Pancreas (tissue), 10 donors: Measurements from ENCODE around the gene METTL6. TPM values are rescaled to one million over a fixed set of nuclear protein-coding genes. Genes with fewer than 3 reads are reported as not detected.
"Not testable (repeated sequence)": the region's sequence is repeated elsewhere in the genome, so short reads cannot be mapped to it uniquely, and the experiment has no call there.

Source experiments
- ATAC-seq, 4 donors: fragments of 200-7000 bp; cut with Tn5 transposase; one replicate each; pipeline versions ENCODE4 v1.8.0 to v1.9.1; 2020; ENCODE audit warnings: mild to moderate bottlenecking in 4 of 4, moderate library complexity in 4 of 4
- DNase-seq, 6 donors: peaks; one replicate each; pipeline ENCODE4 v3.0.0-alpha.2; 2020
- FAIRE-seq: peaks from 2 replicates; lab custom pipeline; 2012; peaks lifted over from hg19 to GRCh38; lab: Jason Lieb, UNC
- H3K27ac ChIP-seq, 4 donors: fragments of 200-600 bp; sonication (generic); 1 replicate in 3 of 4; 2 replicates in 1 of 4; pipeline versions ENCODE4 v1.5.0 to v1.8.0; 2020
- H3K27me3 ChIP-seq, 4 donors: fragments of 200-600 bp; one replicate each; pipeline ENCODE4 v1.8.0; 2021
- H3K36me3 ChIP-seq, 3 donors: fragments of 200-600 bp; sonication (generic) in 1 of 3; one replicate each; pipeline versions ENCODE4 v1.5.0 to v1.8.0; 2020 to 2021
- H3K4me1 ChIP-seq, 3 donors: fragments of 200-600 bp; one replicate each; pipeline ENCODE4 v1.8.0; 2021
- H3K4me3 ChIP-seq, 4 donors: fragments of 200-600 bp; sonication (generic) in 2 of 4; one replicate each; pipeline versions ENCODE4 v1.5.0 to v1.8.0; 2020 to 2021
- H3K9me3 ChIP-seq, 4 donors: fragments of 200-600 bp; one replicate each; pipeline ENCODE4 v1.8.0; 2021
- CTCF ChIP-seq, 4 donors: fragments of 200-600 bp; sonication (generic) in 3 of 4; IDR thresholded peaks; one replicate each; pipeline versions ENCODE4 v1.5.0 to v1.8.0; 2021; ENCODE audit warnings: antibody characterized with exemption in 4 of 4
- WGBS, 2 donors: extraction: QIAGEN DNeasy Blood & Tissue Kit; methylation state at CpG; one replicate each; pipeline ENCODE4 v1.1.7; 2013; 5-methylcytosine and 5-hydroxymethylcytosine counted together
- intact Hi-C, 3 donors: fragments of 100-400 bp; cut with DNase I; formaldehyde crosslinking; loops; one replicate each; pipeline versions ENCODE4 v1.11.1 to v1.14.2; 2022
- polyA plus RNA-seq, 2 donors: library from polyadenylated mRNA; stranded (reverse); fragments of 200-250 nt; gene quantifications; one replicate each; pipeline ENCODE4 v1.2.3, GENCODE V29; 2013
- total RNA-seq, 6 donors: library from RNA; stranded (reverse); fragmentation: NEBNext Ultra II Directional in 4 of 6; extraction: Animal tissue kit (Norgen Biotek cat#: 25700) in 4 of 6; gene quantifications; one replicate each; pipeline versions ENCODE4 v1.2.1 to v1.2.4, GENCODE V29; 2021 to 2023
- donor health status: healthy with polysubstance abuse.
- donor health status: DM: no; HTN: no; CAD: no; lungs with moderate emphysema.
- donor health status: DM: no; HTN: no; CAD: no.
- donor health status: control.
- donor health status: control.
- donor health status: Bipolar disorder and iron deficiency.
- donor health status: DM: yes; HTN: yes; CAD: no.
- donor health status: DM: no; HTN: no; CAD: no.
- donor health status: DM: no; HTN: no; CAD: no.
- donor health status: DM: yes; HTN: yes; CAD: no.

METTL6 gene
- total and polyA plus RNA-seq, 8 donors: 3.0 to 9.9 (median 5.2) TPM

- Histone ChIP-seq H3K9me3 (no peaks in the 10 kb centered on the region), H3K4me3 (peak overlapping the region; percentile 36 to 95 (median 87)), H3K36me3 (no peaks in the 10 kb centered on the region), H3K27ac (no peak overlapping the region), H3K4me1 (peaks cover 0 to 16% (median 0%) of the 10 kb centered on the region in 3 donors), H3K27me3 (no peaks in the 10 kb centered on the region)
- DNase-seq: no peak
- peak in 2 of 4 donors; percentile 2 to 54 for ATAC-seq
- TF ChIP-seq CTCF (IDR thresholded peaks at IDR 0.05): no peak
- intact Hi-C loops: no loop called here
- WGBS, 2 donors: 4 to 9% methylated on average over 9 of the region's 9 CpGs
- FAIRE-seq: no peak
Observed at GRCh38 chr3:15428539-15428938, 1.2 kb upstream of the METTL6 start.

GRCh38 chr3:15427981-15428380, 637 bp upstream of the METTL6 start:
- 0 to 1% methylated on average over 11 of the region's 11 CpGs for WGBS, 2 donors
- FAIRE-seq: no peak
- DNase-seq: peak in 2 of 6 donors; percentile 6 to 30
- Histone ChIP-seq H3K9me3 (no peaks in the 10 kb centered on the region), H3K4me1 (peaks cover 0 to 16% (median 0%) of the 10 kb centered on the region in 3 donors), H3K27ac (peak overlapping the region in 3 of 4 donors; percentile 13 to 58 (median 47)), H3K27me3 (no peaks in the 10 kb centered on the region), H3K4me3 (peak overlapping the region; percentile 36 to 95 (median 87)), H3K36me3 (no peaks in the 10 kb centered on the region)
- ATAC-seq: peak; percentile 11 to 50 (median 45)
- no peak for TF ChIP-seq CTCF (IDR thresholded peaks at IDR 0.05)
- intact Hi-C loops: no loop called here

GRCh38 chr3:15426579-15427118, 695 bp downstream of the METTL6 start:
- no peak for DNase-seq
- no peak for ATAC-seq
- FAIRE-seq: no peak
- TF ChIP-seq CTCF (IDR thresholded peaks at IDR 0.05): no peak
- 39 to 41% methylated on average over 16 of the region's 16 CpGs for WGBS, 2 donors
- Histone ChIP-seq H3K27ac (peak overlapping the region in 1 of 4 donors; percentile 47), H3K9me3 (no peaks in the 10 kb centered on the region), H3K27me3 (no peaks in the 10 kb centered on the region), H3K4me3 (peak overlapping the region; percentile 36 to 95 (median 87)), H3K36me3 (no peaks in the 10 kb centered on the region), H3K4me1 (peaks cover 0 to 16% (median 0%) of the 10 kb centered on the region in 3 donors)
- intact Hi-C loops: no loop called here

- intact Hi-C loops: no loop called here
- no peaks in the 10 kb centered on the region for H3K4me1 ChIP-seq
- H3K27ac ChIP-seq: no peak overlapping the region
- FAIRE-seq (no peak), ATAC-seq (no peak), DNase-seq (no peak)
- WGBS, 2 donors: 83 to 87% methylated on average over 4 of the region's 4 CpGs
- H3K27me3 ChIP-seq: no peaks in the 10 kb centered on the region
- H3K36me3 ChIP-seq: no peaks in the 10 kb centered on the region
- no peaks in the 10 kb centered on the region for H3K9me3 ChIP-seq
- no peak overlapping the region for H3K4me3 ChIP-seq
- no peak for TF ChIP-seq CTCF (IDR thresholded peaks at IDR 0.05)
Observed at GRCh38 chr3:15420871-15421270, 6.5 kb downstream of the METTL6 start.

GRCh38 chr3:15410966-15411365, 16.4 kb downstream of the METTL6 start:
- FAIRE-seq, H3K27ac ChIP-seq, DNase-seq, H3K9me3 ChIP-seq, H3K4me3 ChIP-seq, ATAC-seq, H3K27me3 ChIP-seq, H3K4me1 ChIP-seq: not testable (repeated sequence)
- intact Hi-C loops: loop anchor here in 1 of 3 donors (10.0 kb wide), 1 partner anchor 206 kb away; the partner anchor contains the start of gene CAPN7
- WGBS, 2 donors: 93 to 95% methylated on average over 7 of the region's 7 CpGs
- peaks cover 0 to 38% (median 11%) of the 10 kb centered on the region in 3 donors for H3K36me3 ChIP-seq
